ENCODE data around the gene NACA2.

Gene NACA2

DNA sequence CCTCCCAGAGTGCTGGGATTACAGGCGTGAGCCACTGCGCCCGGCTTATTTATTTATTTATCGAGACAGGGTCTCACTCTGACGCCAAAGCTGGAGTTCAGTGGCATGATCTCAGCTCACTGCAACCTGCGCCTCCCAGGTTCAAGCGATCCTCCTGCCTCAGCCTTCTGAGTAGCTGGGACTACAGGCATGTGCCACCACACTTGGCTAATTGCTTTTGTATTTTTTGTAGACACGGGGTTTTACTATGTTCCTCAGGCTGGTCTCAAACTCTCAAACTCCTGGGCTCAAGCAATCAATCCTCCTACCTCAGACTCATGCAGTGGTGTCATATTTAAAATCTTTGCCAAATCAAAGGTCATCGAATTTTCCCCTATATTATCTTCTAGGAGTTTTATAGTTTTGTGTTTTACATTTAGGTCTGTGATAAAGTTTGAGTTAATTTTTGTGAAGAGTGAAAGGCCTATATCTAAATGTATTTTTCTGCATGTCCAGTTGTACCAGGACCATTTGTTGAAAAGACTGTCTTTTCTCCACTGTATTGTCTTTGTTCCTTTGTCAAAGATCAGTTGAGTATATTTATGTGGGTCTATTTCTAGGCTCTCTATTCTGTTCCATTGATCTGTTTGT lies 47.1 kb downstream of the NACA2 start:
- DNase-seq: no peak

GRCh38 chr17:61542027-61542426 lies 49.0 kb downstream of the NACA2 start:
- DNase-seq: no peak

- no peak for DNase-seq
Observed at GRCh38 chr17:61540874-61541273, 50.1 kb downstream of the NACA2 start.
